ENCODE data around the gene SMARCE1. TPM values are rescaled to one million over a fixed set of nuclear protein-coding genes. Genes with fewer than 3 reads are reported as not detected.

Gene SMARCE1
- polyA plus RNA-seq, 5 donors: 223 to 279 (median 246) TPM

- no peak for DNase-seq
Observed at GRCh38 chr17:40648384-40648968, 858 bp upstream of the SMARCE1 start.

DNA sequence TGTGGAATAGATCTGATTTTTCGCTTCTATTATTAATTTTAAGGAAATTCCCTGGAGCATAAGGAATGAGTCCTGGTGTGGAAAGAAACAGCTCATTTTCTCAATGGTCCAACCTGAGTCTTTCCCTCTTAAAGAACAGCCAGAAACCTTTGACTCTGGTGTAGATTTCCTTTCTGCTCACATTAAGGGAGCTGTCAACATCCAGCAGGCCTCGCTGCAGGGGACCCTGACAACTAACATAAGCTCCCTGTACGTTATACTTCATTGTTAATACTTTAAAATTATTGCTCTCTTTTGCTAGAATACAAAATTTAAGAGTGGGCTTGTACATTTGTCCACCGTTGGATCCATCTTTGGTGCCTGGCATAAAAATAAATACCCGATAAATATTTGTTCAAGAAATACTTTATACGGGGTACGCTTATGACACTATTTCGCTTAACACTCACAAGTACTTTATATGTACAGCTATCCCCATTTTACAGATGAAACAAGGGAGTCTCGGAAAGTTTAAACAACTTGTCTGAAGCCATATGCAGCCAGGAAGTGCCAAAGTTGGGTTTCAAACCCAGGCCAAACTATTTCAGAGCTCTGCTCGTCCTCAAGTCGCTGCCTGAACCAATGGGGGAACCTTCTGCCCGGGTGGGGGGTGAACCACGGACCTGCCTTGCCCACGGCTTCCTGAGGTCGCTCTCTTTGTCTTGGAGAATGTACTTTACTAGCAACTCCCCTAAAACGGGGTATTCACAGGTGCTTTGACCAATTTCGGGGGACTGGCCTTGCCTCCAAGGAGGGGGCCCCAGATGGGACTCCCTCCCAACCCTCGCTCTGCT, 611 bp downstream of the SMARCE1 start:
- DNase-seq: no peak

- no peak for DNase-seq
Observed at GRCh38 chr17:40645943-40646342, 1.7 kb downstream of the SMARCE1 start.

GRCh38 chr17:40645291-40645690, 2.3 kb downstream of the SMARCE1 start:
- DNase-seq: no peak

DNA sequence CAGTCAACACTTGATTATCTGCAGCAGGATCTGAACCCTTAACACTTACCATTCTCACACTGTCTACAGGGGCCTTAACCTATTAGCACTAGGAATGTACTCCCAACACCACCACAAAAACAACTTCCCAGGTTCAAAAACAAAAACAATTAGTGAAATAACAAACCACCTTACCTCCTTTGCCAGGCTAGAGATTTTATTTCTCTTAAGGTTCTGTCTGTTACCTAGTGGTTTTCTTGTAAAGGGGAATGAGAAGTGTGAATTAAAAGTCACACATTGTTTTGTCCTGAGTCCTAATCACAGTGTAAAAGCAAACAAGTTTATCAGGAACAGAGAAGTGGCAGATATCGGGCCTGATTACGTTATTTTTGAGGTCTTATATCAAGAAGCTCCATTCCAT, 9.7 kb downstream of the SMARCE1 start:
- DNase-seq: no peak

DNA sequence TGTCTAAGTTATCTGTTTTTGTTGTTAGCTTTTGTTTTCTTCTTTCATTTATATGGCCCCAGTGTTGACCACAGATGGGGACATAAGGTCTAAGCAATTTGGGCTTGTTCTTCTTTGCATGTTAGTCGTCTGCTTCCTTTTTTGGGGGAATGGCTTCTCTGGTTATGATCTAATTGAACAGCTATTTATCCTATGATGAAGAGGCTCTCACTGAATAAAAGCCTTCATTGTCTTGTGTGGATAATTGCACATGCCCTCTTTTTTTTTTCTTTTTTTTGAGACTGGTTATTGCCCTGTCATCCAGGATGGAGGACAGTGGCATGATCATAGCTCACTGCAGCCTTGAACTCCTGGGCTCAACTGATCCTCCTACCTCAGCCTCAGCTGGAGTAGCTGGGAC, 13.7 kb downstream of the SMARCE1 start:
- no peak for DNase-seq

GRCh38 chr17:40632216-40632615, 15.4 kb downstream of the SMARCE1 start:
- DNase-seq: peak; percentile 29 to 38

- DNase-seq: no peak
Observed at GRCh38 chr17:40629842-40630241, 17.8 kb downstream of the SMARCE1 start.

DNA sequence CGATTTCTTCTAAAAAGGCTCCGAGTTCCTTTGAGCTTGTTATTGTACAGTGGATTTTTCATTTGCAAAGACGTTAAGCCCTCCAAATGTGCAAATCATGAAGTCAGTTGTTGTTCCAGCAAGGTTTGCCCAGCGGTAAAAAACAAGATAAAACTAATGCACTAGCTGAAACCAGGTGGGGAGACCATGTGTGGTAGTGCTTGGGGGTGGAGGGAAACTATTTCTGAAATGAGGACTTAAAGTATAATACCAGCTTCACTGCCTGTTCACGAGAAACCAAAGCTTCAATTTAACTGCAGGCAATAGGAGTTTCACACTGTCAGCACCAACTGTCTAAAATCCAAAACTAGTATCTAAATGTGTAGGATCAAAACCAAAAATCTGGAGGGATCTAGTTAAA, 22.3 kb downstream of the SMARCE1 start:
- no peak for DNase-seq

GRCh38 chr17:40623419-40624210, 24.0 kb downstream of the SMARCE1 start:
- no peak for DNase-seq

DNA sequence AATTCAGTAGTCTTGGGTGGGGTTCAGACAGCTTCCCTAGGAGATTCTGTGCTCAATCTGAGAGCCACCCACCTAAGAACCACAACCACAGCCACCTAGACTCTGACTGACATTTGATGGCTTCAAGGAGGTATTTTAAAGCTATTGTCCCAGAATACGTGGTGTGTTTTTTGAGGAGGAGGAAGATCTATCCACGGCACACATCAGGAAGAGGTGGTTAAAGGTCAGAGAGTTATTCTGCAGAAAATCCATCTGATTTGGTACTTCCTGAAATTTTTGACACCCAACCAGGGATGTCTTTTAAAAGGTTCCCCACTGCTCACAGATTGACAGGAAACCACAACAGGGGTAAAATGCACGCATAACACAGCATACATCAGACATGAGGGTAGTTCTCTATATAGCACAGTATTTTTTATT, 25.1 kb downstream of the SMARCE1 start:
- no peak for DNase-seq

- peak in 1 of 2 donors; percentile 24 for DNase-seq
Observed at GRCh38 chr17:40621578-40621977, 26.0 kb downstream of the SMARCE1 start.

DNA sequence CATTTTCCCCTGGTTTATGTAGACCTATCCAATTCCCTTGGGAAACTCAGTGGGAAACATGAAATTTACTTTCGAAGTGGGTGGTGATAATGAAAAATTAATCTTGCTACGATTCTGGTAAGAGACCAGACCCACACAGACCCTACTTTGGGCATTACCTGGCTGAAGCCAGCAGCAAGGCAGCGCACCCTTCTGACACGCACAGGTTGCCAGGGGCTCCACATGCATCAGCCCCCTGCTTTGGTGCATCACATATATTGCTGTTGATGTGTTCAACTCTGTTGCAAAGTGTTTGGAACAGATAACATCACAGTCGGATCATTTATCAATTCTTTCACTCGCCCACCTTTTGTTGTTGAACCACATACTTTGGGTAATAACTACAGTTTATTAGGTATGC, 26.6 kb downstream of the SMARCE1 start:
- DNase-seq: no peak

DNA sequence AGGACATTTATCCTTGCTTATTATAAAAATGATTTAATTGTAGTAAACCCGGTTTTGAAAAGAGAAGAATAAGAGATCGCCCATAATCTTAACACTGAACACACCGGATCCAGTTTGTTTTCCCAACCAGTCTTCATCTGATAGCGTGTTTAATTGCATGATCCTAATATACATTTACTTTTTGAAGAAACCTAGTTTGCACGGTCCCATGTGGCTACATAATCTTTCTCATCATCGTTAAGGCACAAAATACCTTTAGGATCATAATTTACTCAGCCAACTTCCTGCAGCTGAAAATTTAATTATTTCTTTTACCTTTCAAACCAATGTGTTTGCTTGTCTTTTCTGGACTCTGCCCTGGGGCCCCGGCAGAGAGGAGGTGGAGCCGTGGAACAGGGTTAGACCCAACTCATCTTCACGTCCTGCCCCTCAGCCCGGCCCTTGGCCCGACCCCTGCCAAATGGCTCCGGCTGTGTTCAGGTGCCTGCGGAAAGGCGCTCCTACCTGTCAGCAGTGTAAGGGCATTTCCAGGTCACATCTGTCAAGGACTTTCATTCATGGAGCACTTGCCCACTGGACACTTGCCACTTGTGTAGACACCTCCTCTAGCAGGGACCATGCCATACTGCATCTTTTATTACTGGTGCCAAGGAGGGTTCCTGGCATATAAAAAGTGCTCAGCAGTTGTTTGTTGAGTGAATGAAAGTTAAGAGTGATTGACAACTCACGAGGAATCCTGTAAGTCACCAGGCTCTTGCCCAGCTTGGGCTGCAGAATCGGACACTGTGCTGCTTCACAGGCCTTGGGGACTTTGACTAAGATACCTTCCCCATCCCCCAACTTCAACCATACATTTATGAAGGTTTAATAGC, 28.6 kb downstream of the SMARCE1 start:
- no peak for DNase-seq

DNA sequence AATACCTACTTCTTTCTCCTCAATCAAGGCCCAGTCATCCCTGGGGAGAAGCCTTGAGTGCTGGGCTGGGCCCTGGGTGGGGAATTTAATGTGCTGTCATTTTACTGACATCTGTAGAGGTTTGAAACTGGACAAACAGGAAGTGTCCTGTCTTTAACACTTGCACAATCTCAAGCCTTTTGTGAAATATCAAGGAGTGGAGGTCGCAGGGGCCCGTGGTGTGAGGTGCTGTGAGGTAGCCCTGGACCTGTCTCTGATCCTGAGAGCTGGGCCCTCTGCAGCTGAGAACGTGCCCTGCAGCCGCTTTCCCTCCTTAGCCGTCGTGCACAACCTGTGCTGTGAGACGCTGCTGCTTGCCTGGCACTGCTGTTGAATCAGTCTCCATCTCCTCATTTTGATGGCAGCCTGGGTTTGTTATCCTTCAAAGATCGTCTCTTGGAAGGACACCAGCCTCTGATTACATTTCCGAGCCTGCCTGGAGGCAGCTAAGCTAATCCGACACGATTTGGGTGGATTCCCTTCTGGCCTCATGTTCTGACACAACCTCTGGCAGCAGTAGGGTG, 29.9 kb downstream of the SMARCE1 start:
- DNase-seq: no peak

DNA sequence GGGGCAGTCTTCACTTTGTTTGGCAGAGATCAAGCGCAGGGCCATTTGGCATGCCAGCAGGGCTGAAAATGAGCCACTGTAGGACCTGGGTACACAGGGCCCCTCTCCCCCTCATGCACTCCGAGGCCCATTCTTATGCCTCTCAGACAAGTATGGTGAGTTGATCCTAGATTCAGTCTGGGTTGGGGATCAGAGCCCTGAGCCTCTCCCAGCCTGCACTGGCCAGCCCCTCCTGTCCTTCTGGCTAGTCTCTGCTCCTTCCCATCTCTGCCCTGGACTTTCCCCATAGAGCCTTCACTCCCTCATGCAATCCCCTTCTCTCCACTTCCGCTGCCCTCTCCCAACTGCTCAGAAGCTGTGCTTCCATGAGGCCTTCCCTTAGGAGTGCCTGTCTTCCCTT, 31.0 kb downstream of the SMARCE1 start:
- DNase-seq: no peak

DNA sequence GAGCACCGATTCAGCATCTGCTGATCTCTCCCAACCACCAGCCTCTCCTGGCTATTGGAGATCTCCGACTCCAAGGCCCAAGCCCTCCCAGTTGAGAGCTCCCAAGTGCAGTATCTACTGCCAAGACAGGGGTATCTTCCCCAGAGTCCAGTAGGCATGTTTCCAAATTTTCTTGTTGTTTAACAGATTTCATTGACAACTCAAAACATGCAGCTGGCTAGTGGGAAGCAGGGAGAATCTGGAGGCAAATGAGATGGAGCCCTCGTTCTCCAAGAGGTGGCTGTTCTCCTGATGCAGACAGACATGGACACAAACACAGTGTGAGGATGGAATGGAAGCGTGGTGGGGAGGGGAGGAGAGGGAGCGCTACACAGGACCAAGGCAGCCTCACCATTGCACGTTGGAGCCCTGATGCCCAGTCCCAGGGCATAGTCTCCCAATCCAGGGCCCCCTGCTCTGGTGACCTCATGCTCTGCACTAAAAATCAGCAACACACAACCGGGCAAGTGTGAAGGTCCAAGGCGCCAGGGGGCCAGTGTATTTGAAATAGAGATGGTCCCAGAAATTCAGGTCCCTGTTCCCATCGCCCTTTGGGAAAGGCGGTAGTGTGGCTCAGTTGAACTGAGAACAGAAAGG, 31.7 kb downstream of the SMARCE1 start:
- no peak for DNase-seq

DNA sequence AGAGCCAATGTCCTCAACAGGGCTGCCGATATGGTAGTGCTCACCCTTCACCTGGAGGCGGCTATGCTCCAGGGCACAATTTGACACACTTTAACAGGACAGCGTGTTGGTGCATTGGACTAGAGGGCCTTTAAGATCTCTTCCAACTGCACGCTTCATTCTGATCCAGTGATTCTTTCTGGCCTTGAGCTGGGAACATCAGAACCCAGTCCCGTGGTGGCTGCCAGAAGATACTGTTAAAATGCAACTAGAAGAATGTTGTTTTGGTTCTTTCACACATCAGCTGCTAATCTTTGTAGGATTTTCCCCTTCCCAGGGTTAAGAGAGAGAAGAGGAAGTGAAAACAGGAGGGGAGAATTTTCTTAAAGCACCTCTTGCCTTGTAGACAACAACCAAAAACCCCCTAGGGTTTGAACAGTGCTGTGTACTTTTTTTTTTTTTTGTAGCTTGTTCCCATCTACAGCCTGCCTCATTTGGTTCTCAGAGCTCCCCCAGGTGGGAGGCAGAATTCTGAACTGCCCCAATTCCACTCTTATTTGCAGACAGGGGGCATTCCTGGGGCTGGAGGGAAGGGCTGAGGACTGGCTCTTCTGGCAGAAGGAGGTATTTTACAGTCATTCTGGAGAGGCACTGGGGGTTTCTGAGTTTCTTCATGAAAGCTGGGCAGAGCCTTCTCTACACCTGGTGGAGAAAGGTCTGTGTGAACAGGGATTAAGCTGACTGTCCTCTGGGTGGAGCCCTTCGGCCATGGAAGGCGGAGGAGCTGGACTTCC, 32.4 kb downstream of the SMARCE1 start:
- peak in 1 of 2 donors; percentile 46 for DNase-seq

DNA sequence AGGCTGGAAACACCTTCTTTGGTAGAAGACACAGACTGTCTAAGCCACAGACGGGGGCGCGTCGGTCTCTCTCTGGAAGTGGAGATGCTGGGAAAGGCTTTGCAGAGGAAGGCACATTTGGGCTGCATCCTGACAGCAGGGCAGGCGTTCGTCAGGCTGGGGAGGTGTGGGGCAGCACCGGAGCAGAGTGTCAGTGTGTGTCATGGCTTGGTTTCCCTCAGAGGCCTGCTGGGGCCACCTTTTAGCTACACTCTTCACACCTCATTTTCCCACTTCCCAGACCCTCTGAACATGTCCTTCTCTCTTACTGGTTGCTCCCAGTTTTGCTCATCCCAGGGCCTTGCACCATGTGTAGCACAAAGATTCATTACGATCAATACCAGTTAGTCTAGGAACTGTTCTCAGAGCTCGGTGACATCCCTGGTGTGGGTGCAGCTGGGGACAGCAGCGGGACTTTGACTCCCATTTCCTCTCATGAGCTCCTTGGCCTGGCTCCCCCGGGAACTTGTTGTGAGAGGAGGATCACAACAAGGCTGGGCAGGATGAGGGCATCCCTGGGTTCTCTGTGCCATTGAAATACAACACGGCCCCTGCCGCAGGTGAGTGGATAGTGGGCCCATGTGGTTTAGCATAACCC, 33.1 kb downstream of the SMARCE1 start:
- DNase-seq: no peak
